SW480 (cell line): ENCODE data around the gene FAM204A.

Experiments used
- DNase-seq: peaks from one replicate; pipeline ENCODE4 v3.0.0-alpha.2; 2016; ENCODE audit warnings: low spot score

Gene FAM204A

DNA sequence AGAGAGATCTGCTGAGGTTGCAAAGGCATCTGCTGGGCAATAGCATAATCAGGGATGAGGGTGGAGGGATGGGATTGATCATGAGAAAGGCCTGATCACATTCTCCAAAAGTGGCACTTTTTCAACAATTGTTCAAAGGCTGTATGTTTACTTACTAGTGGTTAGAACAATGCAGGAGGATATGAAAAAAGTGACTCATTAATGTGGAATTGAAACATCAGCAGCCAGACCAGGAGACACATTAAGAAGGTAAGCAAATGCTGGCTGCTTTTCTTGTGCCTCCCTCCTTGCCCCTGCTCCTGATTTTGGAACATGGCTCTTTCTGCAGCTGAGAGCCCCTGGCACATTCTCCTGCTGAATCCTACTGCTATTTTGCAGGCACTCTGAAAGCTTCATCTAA lies 63.5 kb downstream of the FAM204A start:
- peak; percentile 33 for DNase-seq

DNA sequence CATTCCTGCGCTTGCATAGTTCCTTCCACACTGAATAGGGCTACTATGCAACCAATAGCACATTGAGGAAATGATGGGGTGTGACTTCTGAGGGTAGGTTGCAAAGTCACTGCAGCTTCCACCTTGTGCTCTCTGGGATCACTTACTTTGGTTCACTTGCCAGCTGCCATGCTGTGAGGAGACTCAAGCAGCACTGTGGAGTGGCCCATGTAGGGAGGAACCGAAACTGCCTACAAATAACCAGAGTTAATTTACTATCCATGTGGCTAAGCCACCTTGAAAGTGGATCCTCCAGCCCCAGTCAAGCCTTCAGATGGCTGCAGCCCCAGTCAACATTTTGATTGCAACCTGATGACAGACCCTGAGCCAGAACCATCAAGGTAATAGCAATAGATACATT lies 64.3 kb downstream of the FAM204A start:
- no peak for DNase-seq

DNA sequence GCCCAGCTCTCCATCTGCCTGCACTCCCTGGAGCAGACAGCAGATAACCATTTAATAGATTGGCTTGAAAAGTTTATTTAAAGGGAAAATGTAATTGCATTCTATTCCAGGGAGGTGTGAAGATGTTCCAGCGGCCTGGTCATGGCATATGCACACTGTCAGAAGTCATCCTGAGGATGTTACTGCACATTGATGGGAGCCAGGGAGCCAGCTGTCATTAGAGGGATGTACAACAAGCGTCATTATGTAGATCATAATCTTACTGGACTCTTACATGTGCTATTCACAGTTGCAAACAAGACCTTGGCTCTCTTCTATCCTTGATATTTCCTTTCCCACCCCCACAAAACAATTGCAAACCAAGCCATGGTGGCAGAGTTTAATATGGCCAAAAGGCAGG lies 65.4 kb downstream of the FAM204A start:
- DNase-seq: no peak

DNA sequence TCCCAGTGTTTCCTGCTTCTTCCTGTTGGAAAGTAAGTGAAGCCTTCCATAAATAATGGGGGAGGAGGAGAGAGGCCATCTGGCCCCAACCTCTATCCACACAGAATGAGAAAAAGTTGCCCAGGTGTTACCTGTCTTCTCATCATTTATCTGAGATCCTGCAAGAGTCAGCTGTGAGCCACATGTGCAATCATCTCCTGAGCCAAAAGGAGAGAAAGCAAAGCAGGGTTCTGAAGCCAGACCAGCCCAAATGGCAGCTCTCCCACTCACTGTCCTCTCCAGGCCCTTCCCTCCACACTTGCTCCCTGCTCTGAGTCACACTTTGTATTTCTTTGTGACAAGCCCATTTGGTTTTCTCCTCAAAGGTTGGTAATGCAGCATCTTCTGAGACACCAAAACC lies 65.9 kb downstream of the FAM204A start:
- no peak for DNase-seq

DNA sequence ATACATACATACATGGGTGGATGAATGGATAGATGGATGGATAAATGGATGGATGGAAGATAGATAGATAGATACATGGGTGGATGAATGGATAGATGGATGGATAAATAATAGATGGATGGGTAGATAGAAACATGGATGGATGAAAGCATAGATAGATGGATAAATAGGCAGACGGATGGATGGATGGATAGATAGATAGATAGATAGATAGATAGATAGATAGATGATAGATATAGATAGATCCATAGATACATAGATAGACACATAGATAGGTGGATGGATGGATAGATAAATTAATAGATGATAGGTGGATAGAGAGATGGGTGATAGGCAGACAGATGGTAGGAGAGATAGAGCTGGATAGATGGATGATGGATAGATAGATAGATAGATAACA lies 68.5 kb downstream of the FAM204A start:
- DNase-seq: no peak

DNA sequence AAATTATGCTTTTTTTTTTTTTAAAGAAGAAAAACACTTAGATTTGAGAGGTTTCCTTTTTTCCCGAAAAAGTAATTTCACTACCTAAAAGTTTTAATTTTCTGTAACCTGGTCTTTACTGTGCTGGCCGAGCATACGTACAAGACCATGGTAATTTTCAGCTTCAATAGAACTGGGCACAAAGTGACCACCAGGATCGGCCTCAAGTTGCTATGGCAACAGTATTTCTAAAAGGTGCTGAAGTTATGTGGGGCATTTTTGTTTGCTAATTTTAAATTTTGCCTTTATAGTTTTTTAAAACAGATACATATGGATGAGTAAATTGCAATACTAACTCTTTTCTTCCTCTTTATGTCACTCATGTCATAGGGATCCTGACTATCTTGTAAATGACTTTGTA lies 69.4 kb downstream of the FAM204A start:
- DNase-seq: no peak

DNA sequence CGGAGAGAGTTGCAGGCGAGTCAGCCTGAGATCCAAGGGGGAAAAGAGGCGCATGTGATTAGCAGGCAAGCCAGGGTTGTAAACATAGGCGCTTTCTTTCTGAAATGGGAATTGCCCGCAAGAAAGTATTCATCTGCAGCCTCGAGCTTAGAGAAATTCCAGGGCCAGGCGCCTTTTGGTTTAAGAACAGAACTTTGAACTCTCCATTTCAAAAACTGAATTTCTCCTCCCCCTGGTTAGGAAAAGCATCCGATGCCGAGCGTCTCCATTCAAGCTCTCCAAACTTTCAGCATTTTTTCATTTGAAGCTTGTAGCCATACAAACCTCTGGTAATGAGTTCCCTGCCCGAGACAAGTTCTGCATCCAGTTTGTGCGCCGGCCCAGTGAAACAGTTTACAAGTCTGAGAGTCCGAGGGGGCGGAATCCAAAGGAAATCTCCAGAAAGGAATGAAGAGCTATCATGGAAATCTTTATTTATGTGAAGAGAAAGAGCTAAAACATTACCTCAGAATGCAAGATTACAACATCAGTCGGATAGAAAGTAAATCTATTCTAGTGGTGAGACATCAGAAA lies 69.9 kb downstream of the FAM204A start:
- DNase-seq: no peak

DNA sequence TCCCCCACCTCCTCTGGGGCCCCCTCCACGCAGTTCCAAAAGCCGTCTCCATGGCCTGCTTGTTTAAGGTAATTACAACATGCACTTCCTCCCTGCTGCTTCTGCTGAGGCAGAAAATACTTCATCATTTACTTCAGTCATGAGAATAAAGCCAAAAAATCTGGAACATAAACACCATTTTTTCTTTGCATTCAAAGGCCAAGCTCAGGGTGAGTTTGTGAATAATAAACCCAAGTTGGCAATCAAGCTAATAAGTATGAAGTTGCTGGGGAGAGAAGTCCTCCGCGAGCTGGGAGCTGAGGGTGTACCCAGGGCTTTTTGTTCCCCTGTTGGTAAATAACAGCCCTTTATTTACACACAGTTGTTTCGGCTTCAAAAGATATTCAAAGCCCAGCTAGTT lies 70.5 kb downstream of the FAM204A start:
- no peak for DNase-seq

DNA sequence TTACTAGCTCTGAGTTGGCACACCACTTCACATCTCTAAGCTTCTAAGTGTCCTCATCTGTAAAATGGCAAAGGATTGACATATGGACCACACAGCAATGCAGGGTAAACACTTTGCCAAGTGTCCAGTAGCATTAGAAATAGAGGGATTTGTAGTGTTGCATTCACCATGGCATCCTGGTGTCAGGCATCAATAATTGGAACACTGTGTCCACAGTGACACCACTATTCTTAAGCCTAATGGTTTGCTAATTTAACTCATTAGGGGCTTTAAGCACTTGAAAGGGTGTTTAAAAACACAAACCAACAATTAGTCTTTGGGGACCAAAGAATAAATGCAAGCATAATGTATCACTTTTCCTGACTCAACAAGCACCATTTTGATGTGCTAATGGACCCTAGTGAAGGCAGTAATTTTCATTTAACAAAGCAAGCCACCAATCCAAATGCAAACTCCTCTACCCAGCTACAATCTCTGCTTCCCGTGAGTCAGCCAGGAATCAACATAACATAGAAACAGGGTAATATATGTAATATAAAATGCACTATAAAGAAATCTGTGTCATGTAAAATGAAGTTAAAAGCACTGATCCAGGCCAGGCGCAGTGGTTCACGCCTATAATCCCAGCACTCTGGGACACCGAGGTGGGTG lies 75.9 kb downstream of the FAM204A start:
- no peak for DNase-seq

DNA sequence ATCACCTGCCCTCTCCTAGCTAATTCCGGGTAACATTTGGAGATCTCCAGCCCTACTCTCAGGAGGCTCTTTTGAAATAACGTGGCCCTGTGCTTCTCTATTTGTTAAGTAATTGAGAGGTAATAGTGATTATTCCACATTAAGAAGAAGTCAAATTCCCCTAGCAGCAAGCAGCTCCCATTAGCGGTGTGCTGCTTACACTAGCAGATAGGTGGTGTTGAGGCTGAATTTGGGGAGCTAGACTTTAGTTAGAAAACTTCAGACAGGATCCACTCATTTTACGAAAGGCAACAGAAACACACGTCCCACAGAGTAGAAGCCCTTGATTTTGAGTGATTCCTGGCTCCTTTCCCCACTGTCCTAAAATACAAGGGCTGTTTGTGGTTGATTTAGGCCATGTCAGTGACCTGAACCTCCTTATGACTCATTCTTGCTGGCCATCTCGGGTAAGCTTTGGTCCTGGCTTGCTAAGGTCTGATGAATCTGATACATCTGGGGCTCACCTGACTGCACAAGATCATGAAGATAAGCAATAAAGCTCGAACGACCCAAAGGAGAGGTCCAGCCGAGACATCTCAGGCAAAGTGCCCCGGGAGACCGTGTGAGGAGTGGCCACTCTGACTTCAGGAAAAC lies 77.2 kb downstream of the FAM204A start:
- DNase-seq: no peak

DNA sequence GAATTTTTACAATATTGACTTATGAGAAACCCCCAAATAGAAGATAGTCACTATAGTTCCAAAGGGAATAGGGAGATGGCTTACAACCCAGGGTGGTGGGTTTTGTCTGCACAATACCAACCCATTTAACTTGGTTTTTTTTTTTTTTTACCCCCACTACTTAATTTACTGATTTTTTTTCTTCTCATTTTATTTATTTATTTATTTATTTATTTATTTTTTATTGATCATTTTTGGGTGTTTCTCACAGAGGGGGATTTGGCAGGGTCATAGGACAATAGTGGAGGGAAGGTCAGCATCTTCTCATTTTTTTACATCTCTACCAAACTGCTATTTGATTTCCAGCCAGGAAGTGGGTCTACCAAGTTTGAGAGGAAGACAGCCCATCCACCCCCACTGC lies 77.9 kb downstream of the FAM204A start:
- no peak for DNase-seq

DNA sequence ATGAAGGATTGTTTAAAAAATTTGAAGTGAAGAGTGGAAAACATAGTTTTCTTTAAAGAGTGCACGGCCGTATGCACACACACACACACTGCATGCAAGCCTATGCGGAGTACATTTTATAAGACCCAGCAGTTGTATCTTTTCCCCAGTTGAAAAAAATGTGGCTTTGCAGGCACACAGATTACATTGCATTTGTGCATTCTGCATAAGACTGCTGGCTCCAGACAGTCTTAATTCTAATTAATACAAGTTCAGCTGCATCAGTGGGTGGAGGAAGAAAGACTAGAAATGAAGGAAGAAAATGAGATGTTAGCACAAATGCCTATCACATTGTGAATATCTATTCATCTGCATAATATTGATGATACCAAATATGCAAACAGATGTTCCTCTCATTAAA lies 79.6 kb downstream of the FAM204A start:
- no peak for DNase-seq

DNA sequence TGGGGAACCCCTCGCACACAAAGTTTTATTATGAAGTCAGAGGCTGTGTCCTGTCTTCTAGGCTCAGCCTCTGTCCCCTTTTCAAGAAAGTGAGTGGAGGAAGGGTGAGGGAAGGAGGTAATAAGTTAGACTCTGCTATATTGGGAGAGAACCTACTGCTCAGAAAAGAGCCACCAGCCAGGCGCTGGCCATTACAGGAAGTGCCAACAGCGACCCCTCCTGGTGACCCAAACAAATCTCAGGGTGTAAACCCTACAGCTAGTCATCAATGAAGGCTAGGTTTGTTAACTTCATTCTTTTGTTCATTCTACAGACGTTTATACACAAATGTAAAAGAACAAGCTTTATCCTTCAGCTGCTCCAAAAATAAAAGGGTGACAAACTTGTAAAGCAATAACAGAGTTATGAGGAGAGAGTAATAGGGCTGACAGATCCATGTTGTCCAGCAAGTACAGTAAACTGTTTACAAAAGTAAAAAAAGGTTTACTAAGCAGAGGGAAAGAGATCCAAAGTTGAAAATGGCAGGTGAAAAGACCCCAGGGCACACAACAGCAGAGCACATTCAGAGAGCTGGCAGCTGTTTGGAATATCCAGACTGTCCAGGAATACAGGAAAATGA lies 82.7 kb downstream of the FAM204A start:
- peak; percentile 55 for DNase-seq

DNA sequence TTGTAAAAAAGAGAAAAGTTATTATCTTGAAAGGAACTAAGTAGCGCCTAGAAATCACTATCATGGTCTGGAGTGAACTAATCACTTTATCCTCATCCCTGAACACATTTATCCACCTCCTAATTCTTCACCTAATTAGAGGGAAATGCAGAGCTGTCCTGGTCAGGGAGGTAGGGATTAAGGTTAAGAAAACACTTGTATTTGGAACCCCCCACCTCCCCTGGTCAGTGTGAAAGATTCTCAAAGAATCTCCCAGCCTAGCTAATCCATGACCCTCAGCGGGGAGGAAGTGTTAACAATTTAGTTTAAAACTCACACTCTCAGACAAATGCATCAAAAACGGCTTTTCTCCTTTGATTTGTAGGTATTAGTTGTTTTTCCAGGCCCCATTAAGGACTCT lies 83.8 kb downstream of the FAM204A start:
- DNase-seq: no peak

DNA sequence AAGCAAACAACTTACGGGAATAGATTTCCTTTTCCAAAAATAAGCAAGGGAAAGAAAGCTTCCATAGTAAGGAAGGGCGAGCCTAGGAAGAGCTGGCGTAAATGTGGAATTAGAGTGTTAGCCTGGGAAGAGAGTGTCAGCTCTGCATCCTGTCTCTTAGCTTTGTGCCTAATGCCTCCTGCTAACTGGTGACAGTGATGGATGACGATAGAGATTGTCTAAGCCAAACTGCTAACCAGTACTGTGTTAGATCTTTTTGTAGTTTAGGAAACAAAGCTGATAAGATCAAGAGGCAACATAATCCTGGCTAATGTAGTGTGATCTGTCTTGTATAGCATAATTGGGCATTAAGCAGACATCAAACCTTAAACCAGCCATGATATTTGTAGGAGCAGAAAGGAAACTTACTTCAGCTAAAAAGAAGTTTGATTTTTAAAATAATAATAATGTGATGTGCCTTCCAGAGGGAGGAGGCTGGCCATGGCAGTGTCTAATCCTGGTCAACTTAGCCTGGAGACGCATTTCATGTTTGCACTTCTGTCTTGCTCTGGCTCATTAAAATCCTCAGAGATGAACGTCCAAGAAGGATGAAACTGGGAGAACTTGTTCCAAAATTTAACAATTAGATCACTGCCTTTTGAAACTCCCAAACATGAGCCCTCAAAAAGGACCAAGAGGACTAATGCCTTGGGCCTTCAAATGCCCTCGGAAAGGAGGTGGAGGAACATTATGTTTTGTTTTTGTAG lies 85.1 kb downstream of the FAM204A start:
- DNase-seq: no peak

DNA sequence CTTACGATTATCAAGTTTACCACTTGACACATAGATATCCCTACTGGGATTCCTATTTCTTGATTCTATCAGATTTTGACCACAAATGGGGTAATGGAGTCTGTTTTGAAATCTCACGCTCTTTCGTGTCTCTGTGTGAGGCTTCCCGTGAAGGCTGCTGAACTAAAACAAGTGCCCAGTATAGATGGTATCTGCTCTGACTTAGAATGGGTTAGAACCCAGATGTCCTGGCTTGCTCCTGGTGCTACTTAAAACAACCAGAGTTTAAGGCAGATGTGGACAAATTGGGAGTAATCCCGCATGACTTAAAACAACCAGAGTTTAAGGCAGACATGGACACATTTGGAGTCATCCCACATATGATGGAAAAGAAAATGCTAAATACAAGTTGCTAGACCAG lies 85.9 kb downstream of the FAM204A start:
- DNase-seq: no peak

DNA sequence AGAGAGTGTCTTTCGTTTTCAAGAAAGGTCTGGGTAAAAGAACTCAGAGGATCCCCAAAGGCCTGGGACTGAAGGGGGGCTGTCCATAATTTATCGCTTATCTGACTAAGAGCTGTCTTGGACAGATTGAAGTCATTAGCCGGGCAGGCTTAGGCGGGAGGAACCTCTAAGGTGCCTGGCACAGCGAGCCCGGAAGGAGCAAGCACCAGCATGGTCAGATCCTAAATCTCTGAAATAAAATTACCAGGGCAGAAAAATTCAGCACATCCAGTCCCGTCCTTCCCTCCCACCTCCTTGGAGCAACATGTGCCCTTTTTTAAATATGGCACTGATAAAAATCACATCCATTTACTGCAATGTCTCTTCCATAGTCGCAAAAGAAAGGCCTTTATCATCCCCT lies 86.8 kb downstream of the FAM204A start:
- no peak for DNase-seq

DNA sequence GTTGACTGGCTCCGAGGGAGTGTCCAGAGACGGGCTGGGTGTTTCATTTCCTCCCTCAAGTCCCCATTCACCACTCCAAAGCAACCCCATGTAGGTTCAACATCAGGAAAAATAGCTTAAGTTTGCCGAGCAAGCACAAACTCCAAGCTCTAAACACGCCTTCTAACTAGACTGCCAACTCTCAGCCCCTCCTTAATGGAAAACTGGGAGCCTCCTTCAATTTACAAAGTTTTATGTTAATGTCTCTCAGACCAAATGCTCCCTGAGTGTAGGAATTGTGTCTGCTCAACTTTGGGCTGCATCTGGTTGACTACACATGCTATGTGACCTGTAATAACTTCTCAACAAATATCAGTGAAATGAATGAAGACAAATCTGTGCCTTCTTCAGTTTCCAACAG lies 87.5 kb downstream of the FAM204A start:
- DNase-seq: no peak

DNA sequence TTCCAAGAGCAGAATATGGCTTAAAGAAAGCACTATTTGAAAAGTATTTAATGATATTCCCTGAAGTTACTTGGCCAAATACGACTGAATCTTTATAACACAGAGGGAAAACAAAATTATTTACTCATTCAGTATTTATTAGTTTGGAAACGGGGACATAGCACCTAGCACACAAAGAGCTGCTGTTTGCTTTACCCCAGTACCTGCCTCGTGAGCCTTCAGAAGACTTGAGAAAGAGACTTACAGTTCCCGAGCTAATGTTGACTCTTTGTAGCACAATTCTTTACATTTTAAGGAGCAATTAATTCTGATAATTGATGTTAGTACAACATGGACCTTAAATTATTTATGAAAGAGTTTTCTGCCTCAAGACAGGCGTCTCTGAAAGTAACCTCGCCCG lies 88.7 kb downstream of the FAM204A start:
- no peak for DNase-seq

DNA sequence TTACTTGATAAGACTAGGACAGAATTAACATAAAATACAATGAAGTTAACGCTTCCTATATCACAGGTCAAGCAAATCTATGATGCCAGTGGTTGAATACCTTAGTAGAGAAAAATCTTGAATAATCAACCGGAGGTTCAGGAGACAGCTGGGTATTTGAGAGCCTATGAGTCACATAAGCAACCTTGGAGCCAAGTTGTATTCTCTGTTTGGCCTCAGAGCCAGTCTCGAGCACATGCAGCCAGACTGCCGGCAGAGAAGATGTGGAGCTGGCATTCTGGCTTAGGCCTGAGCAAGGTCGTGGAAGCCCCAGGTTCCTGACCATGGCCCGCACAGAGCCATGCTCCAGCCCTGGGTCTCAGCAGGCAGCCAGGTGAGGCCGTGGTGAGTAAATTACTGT lies 90.3 kb downstream of the FAM204A start:
- DNase-seq: peak; percentile 41

DNA sequence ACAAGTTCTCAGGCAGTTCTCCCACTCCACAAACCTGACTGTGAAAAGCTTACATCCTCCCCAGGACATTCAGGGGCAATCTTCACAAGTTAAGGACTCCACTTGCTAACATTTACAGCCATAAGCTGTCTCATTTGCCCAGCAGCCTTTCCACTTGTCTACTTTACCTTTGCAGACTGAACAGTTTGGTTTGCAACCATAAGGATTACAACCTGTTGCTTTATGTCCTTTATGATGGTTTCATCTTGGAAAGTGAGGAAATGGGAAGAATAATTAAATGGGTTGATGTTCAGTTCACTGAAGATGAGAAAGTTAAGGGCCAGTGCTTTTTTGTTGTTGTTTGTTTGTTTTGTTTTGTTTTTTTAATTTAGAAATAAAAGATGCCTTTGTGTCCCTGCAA lies 92.4 kb downstream of the FAM204A start:
- DNase-seq: no peak
